Gastrocnemius medialis (tissue), 4 donors: Measurements from ENCODE around the gene CCDC171. TPM values are rescaled to one million over a fixed set of nuclear protein-coding genes. Genes with fewer than 3 reads are reported as not detected.

Experiments used
- ATAC-seq, 2 donors: fragments of 150-250 bp; one replicate each; pipeline ENCODE4 v1.9.1; 2016
- DNase-seq, 2 donors: peaks; one replicate each; pipeline ENCODE4 v3.0.0-alpha.2; 2019
- H3K27ac ChIP-seq, 4 donors: fragments of 200-600 bp; sonication (generic); 1 replicate in 1 of 4; 2 replicates in 3 of 4; pipeline ENCODE4 v1.5.1; 2016 to 2018; ENCODE audit warnings: mild to moderate bottlenecking in 2 of 4, moderate library complexity in 1 of 4
- H3K27me3 ChIP-seq, 3 donors: fragments of 200-600 bp; sonication (generic) in 2 of 3; 1 replicate in 1 of 3; 2 replicates in 2 of 3; pipeline versions ENCODE4 v1.5.1 to v1.6.0; 2016 to 2019; ENCODE audit warnings: mild to moderate bottlenecking in 1 of 3, moderate library complexity in 1 of 3
- H3K36me3 ChIP-seq, 2 donors: fragments of 200-600 bp; sonication (generic) in 1 of 2; one replicate each; pipeline ENCODE4 v1.5.1; 2017 to 2018
- H3K4me1 ChIP-seq, 2 donors: fragments of 200-600 bp; sonication (generic) in 1 of 2; one replicate each; pipeline ENCODE4 v1.5.1; 2016 to 2017; ENCODE audit warnings: mild to moderate bottlenecking in 2 of 2
- H3K4me3 ChIP-seq, 4 donors: fragments of 200-600 bp; sonication (generic) in 3 of 4; 1 replicate in 1 of 4; 2 replicates in 3 of 4; pipeline ENCODE4 v1.5.1; 2016 to 2019; ENCODE audit warnings: mild to moderate bottlenecking in 2 of 4
- H3K9me3 ChIP-seq, 3 donors: fragments of 200-600 bp; sonication (generic) in 2 of 3; 1 replicate in 1 of 3; 2 replicates in 2 of 3; pipeline ENCODE4 v1.5.1; 2016 to 2019
- CTCF ChIP-seq, 5 experiments: fragments of 450-650 bp in 3 of 5; fragments of 200-600 bp in 2 of 5; sonication (generic) in 2 of 5; IDR thresholded peaks in 4 of 5; conservative IDR thresholded peaks in 1 of 5; 1 replicate in 4 of 5; 2 replicates in 1 of 5; pipeline ENCODE4 v1.5.1; 2016 to 2019; ENCODE audit warnings: antibody characterized with exemption in 5 of 5, mild to moderate bottlenecking in 3 of 5, moderate library complexity in 3 of 5
- POLR2A ChIP-seq, 2 donors: fragments of 450-650 bp; IDR thresholded peaks; one replicate each; pipeline ENCODE4 v1.6.1; 2017; ENCODE audit warnings: antibody characterized with exemption in 2 of 2, mild to moderate bottlenecking in 2 of 2, moderate library complexity in 2 of 2
- in situ Hi-C, 4 donors: fragments of 200-750 bp; cut with MboI; loops; one replicate each; pipeline versions ENCODE4 v1.15.0 to v1.8.0; 2017; ENCODE audit warnings: low sequenced_read_pairs in 4 of 4
- intact Hi-C: fragments of 100-400 bp; cut with DNase I; formaldehyde crosslinking; loops from one replicate; pipeline ENCODE4 v1.15.1; 2023; ENCODE audit warnings: low total_unique reads
- total RNA-seq, 4 donors: library from RNA; depleted of rRNA; stranded (reverse); fragments of >200 nt; gene quantifications; one replicate each; pipeline versions ENCODE4 v1.1.0 to v1.2.3, GENCODE V29; 2016

Gene CCDC171
- total RNA-seq, 4 donors from 2014 or later: 0.61 to 1.7 (median 1.3) TPM

DNA sequence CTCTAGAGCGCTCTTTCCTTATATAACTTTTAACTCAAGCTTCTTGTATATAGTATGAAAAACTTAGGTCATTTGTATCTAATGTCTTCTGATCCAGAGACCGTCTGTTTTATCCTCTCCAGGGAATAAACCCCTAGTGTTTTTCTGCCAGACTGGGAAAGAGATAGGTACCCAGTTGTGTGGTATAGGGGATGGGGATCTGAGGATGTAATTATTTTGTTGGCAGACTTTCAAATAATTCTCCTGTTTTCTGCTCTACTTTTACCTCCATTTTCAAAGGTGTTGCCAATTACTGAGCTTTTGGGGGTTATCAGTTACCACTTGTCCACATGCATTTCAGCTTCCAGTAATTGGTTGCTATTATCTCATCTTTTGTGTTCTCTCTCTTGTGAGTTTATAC is 17.9 kb downstream of the CCDC171 start:
- Histone ChIP-seq H3K27ac (no peak overlapping the region), H3K4me1 (no peaks in the 10 kb centered on the region), H3K9me3 (no peaks in the 10 kb centered on the region), H3K36me3 (no peaks in the 10 kb centered on the region), H3K4me3 (no peak overlapping the region), H3K27me3 (no peaks in the 10 kb centered on the region)
- in situ Hi-C loops: no loop called here
- no peak for DNase-seq
- no peak for ATAC-seq
- intact Hi-C loops: no loop called here
- TF ChIP-seq CTCF (IDR thresholded peaks at IDR 0.05 in 4 of 5, conservative IDR thresholded peaks at IDR 0.05 in 1 of 5) (no peak), POLR2A (IDR thresholded peaks at IDR 0.05) (no peak)

GRCh38 chr9:15572200-15572770 is 19.4 kb downstream of the CCDC171 start:
- Histone ChIP-seq H3K36me3 (no peaks in the 10 kb centered on the region), H3K27me3 (no peaks in the 10 kb centered on the region), H3K27ac (no peak overlapping the region), H3K4me3 (no peak overlapping the region), H3K4me1 (no peaks in the 10 kb centered on the region), H3K9me3 (no peaks in the 10 kb centered on the region)
- no peak for ATAC-seq
- DNase-seq: no peak
- no peak for TF ChIP-seq CTCF (IDR thresholded peaks at IDR 0.05 in 4 of 5, conservative IDR thresholded peaks at IDR 0.05 in 1 of 5)
- TF ChIP-seq POLR2A (IDR thresholded peaks at IDR 0.05): no peak
- in situ Hi-C loops (no loop called here), intact Hi-C loops (no loop called here)

- H3K27ac ChIP-seq: no peak overlapping the region
- no peak for DNase-seq
- TF ChIP-seq POLR2A (IDR thresholded peaks at IDR 0.05) (no peak), CTCF (IDR thresholded peaks at IDR 0.05 in 4 of 5, conservative IDR thresholded peaks at IDR 0.05 in 1 of 5) (no peak)
- no peaks in the 10 kb centered on the region for H3K9me3 ChIP-seq
- no peaks in the 10 kb centered on the region for H3K36me3 ChIP-seq
- no peaks in the 10 kb centered on the region for H3K27me3 ChIP-seq
- H3K4me3 ChIP-seq: no peak overlapping the region
- in situ Hi-C loops: no loop called here
- H3K4me1 ChIP-seq: no peaks in the 10 kb centered on the region
- no peak for ATAC-seq
- intact Hi-C loops: no loop called here
These were observed 23.7 kb downstream of the CCDC171 start for GRCh38 chr9:15576350-15577050.

- H3K4me1 ChIP-seq: no peaks in the 10 kb centered on the region
- H3K4me3 ChIP-seq: no peak overlapping the region
- in situ Hi-C loops (no loop called here), intact Hi-C loops (no loop called here)
- TF ChIP-seq POLR2A (IDR thresholded peaks at IDR 0.05) (no peak), CTCF (IDR thresholded peaks at IDR 0.05 in 4 of 5, conservative IDR thresholded peaks at IDR 0.05 in 1 of 5) (no peak)
- no peak overlapping the region for H3K27ac ChIP-seq
- DNase-seq (peak in 1 of 2 donors; percentile 3), ATAC-seq (peak; percentile 75 to 82)
- no peaks in the 10 kb centered on the region for H3K9me3 ChIP-seq
- no peaks in the 10 kb centered on the region for H3K27me3 ChIP-seq
- H3K36me3 ChIP-seq: no peaks in the 10 kb centered on the region
These were observed 25.9 kb downstream of the CCDC171 start for GRCh38 chr9:15578714-15579113.
